Smooth muscle cell (in vitro differentiated cells): ENCODE measurements around the gene SDC4. TPM values are rescaled to one million over a fixed set of nuclear protein-coding genes. Genes with fewer than 3 reads are reported as not detected.
A peak's percentile ranks its signal among the peaks of the same experiment; 100 is the strongest.

Experiments used
- DNase-seq: peaks from one replicate; lab custom pipeline; 2025; ENCODE audit not compliant: unreplicated experiment; lab: John Stamatoyannopoulos, UW
- H2AFZ ChIP-seq: fragments of 200-600 bp; sonication (generic); 2 replicates; pipeline ENCODE4 v1.6.0; 2016; ENCODE audit warnings: antibody characterized with exemption, low read depth, mild to moderate bottlenecking
- H3F3A ChIP-seq: fragments of 200-600 bp; sonication (generic); 2 replicates; pipeline ENCODE4 v1.6.0; 2017; ENCODE audit warnings: antibody characterized with exemption, low read depth
- H3K27ac ChIP-seq: fragments of 200-600 bp; sonication (generic); 2 replicates; pipeline ENCODE4 v1.5.1; 2016; ENCODE audit warnings: low read depth, mild to moderate bottlenecking
- H3K27me3 ChIP-seq: fragments of 200-600 bp; sonication (generic); 2 replicates; pipeline ENCODE4 v1.6.1; 2016; ENCODE audit warnings: low read depth, mild to moderate bottlenecking
- H3K36me3 ChIP-seq: fragments of 200-600 bp; sonication (generic); 2 replicates; pipeline ENCODE4 v1.5.1; 2016; ENCODE audit warnings: low read depth
- H3K4me1 ChIP-seq: fragments of 200-600 bp; sonication (generic); 2 replicates; pipeline ENCODE4 v1.5.1; 2016; ENCODE audit warnings: low read depth
- H3K4me2 ChIP-seq: fragments of 200-600 bp; sonication (generic); 2 replicates; pipeline ENCODE4 v1.6.0; 2016; ENCODE audit warnings: mild to moderate bottlenecking
- H3K4me3 ChIP-seq: fragments of 200-600 bp; sonication (generic); 2 replicates; pipeline ENCODE4 v1.5.1; 2016; ENCODE audit warnings: mild to moderate bottlenecking
- H3K79me2 ChIP-seq: fragments of 200-600 bp; sonication (generic); 2 replicates; pipeline ENCODE4 v1.6.0; 2016; ENCODE audit warnings: low read depth, mild to moderate bottlenecking
- H3K9ac ChIP-seq: fragments of 200-600 bp; sonication (generic); 2 replicates; pipeline ENCODE4 v1.6.0; 2016; ENCODE audit warnings: low read depth
- H3K9me3 ChIP-seq: fragments of 200-600 bp; sonication (generic); replicated peaks from 2 replicates; pipeline ENCODE4 v1.5.1; 2016; ENCODE audit warnings: low read depth
- H4K20me1 ChIP-seq: fragments of 200-600 bp; sonication (generic); 2 replicates; pipeline ENCODE4 v1.6.0; 2016; ENCODE audit warnings: low read depth
- CTCF ChIP-seq: fragments of 200-600 bp; sonication (generic); IDR thresholded peaks from 2 replicates; pipeline ENCODE4 v1.5.1; 2017; ENCODE audit warnings: borderline replicate concordance, mild to moderate bottlenecking, antibody characterized with exemption; ENCODE audit not compliant: insufficient read depth, poor library complexity, severe bottlenecking
- WGBS: methylation state at CpG from one replicate; pipeline ENCODE4 v1.1.7; 2016; ENCODE audit warnings: low lambda C conversion rate; 5-methylcytosine and 5-hydroxymethylcytosine counted together
- polyA plus RNA-seq: library from polyadenylated mRNA; unstranded; fragments of >200 nt; fragmentation: Nextera tagmentation; extraction: Ambion mirVana; gene quantifications from 2 replicates; pipeline ENCODE4 v1.2.1, GENCODE V29; 2016
- total RNA-seq: library from RNA; depleted of rRNA; stranded (reverse); fragments of >200 nt; gene quantifications from 2 replicates; pipeline ENCODE4 v1.2.3, GENCODE V29; 2014

Gene SDC4
- total and polyA plus RNA-seq, 2 experiments from 2014 or later = 45.0 to 70.7 TPM

- no peaks in the 10 kb centered on the region for H4K20me1 ChIP-seq
- TF ChIP-seq CTCF = peak; percentile 92
- no peaks in the 10 kb centered on the region for H3K27me3 ChIP-seq
- peak overlapping the region; percentile 61 for H3K4me3 ChIP-seq
- peak overlapping the region; percentile 86 for H2AFZ ChIP-seq
- H3K27ac ChIP-seq = no peak overlapping the region
- peaks cover 3% of the 10 kb centered on the region for H3F3A ChIP-seq
- no peaks in the 10 kb centered on the region for H3K4me1 ChIP-seq
- H3K9ac ChIP-seq = no peak overlapping the region
- H3K36me3 ChIP-seq = no peaks in the 10 kb centered on the region
- no peaks in the 10 kb centered on the region for H3K79me2 ChIP-seq
- DNase-seq = peak; percentile 61
- 6% methylated on average over 79 of the region's 79 CpGs for WGBS
- no peaks in the 10 kb centered on the region for H3K9me3 ChIP-seq
- peak overlapping the region; percentile 89 for H3K4me2 ChIP-seq
Measured at GRCh38 chr20:45293041-45294002, 54.9 kb downstream of the SDC4 start.

- Histone ChIP-seq H3K4me2 (no peak overlapping the region), H3K9me3 (no peaks in the 10 kb centered on the region), H2AFZ (no peak overlapping the region)
Measured at GRCh38 chr20:45292343-45292742, 55.9 kb downstream of the SDC4 start.

GRCh38 chr20:45291526-45291925, 56.7 kb downstream of the SDC4 start:
- H3K27ac ChIP-seq = no peak overlapping the region
- H3K9ac ChIP-seq = no peak overlapping the region
- H3K79me2 ChIP-seq = no peaks in the 10 kb centered on the region
- peaks cover 3% of the 10 kb centered on the region for H3F3A ChIP-seq
- no peak for TF ChIP-seq CTCF
- DNase-seq = no peak
- no peaks in the 10 kb centered on the region for H3K9me3 ChIP-seq
- no peak overlapping the region for H3K4me3 ChIP-seq
- H3K27me3 ChIP-seq = peaks cover 2% of the 10 kb centered on the region
- H3K4me2 ChIP-seq = no peak overlapping the region
- WGBS = 94% methylated on average over 9 of the region's 9 CpGs
- H3K36me3 ChIP-seq = no peaks in the 10 kb centered on the region
- H2AFZ ChIP-seq = no peak overlapping the region
- H3K4me1 ChIP-seq = no peaks in the 10 kb centered on the region
- H4K20me1 ChIP-seq = no peaks in the 10 kb centered on the region

More at GRCh38 chr20:45292343-45292742, 55.9 kb downstream of the SDC4 start:
- H3K79me2 ChIP-seq = no peaks in the 10 kb centered on the region
- WGBS = 98% methylated on average over 2 of the region's 2 CpGs
- peaks cover 2% of the 10 kb centered on the region for H3K27me3 ChIP-seq
- H3K27ac ChIP-seq = no peak overlapping the region
- H3K36me3 ChIP-seq = no peaks in the 10 kb centered on the region
- no peak for DNase-seq
- H4K20me1 ChIP-seq = no peaks in the 10 kb centered on the region
- H3K4me3 ChIP-seq = no peak overlapping the region
- H3K9ac ChIP-seq = no peak overlapping the region
- no peak for TF ChIP-seq CTCF
- H3K4me1 ChIP-seq = no peaks in the 10 kb centered on the region
- H3F3A ChIP-seq = peaks cover 3% of the 10 kb centered on the region
